C4-2B (cell line): ENCODE results near the gene DAAM1.

Experiments
- H3K27ac ChIP-seq: fragments of 450-650 bp; 2 replicates; pipeline ENCODE4 v1.5.1; 2017
- ZFX ChIP-seq: fragments of 450-650 bp; IDR thresholded peaks from 2 replicates; pipeline ENCODE4 v1.6.1; 2017
- TF ChIP-seq, protein P1 (sequence below): fragments of 450-650 bp; conservative IDR thresholded peaks from 2 replicates; pipeline ENCODE4 v1.5.1; 2017; ENCODE audit warnings: mild to moderate bottlenecking

The DAAM1 gene

GRCh38 chr14:59415836-59416602 is 227.6 kb downstream of the DAAM1 start:
- TF ChIP-seq, protein P1, sequence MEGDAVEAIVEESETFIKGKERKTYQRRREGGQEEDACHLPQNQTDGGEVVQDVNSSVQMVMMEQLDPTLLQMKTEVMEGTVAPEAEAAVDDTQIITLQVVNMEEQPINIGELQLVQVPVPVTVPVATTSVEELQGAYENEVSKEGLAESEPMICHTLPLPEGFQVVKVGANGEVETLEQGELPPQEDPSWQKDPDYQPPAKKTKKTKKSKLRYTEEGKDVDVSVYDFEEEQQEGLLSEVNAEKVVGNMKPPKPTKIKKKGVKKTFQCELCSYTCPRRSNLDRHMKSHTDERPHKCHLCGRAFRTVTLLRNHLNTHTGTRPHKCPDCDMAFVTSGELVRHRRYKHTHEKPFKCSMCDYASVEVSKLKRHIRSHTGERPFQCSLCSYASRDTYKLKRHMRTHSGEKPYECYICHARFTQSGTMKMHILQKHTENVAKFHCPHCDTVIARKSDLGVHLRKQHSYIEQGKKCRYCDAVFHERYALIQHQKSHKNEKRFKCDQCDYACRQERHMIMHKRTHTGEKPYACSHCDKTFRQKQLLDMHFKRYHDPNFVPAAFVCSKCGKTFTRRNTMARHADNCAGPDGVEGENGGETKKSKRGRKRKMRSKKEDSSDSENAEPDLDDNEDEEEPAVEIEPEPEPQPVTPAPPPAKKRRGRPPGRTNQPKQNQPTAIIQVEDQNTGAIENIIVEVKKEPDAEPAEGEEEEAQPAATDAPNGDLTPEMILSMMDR: no peak
- TF ChIP-seq ZFX: no peak
- H3K27ac ChIP-seq: no peak overlapping the region

GRCh38 chr14:59417311-59417710 is 228.8 kb downstream of the DAAM1 start:
- H3K27ac ChIP-seq: no peak overlapping the region
- TF ChIP-seq, protein P1: no peak
- TF ChIP-seq ZFX: no peak

- TF ChIP-seq, protein P1: no peak
- TF ChIP-seq ZFX: no peak
Measured at GRCh38 chr14:59419303-59419702, 230.8 kb downstream of the DAAM1 start.

More at GRCh38 chr14:59419303-59419702, 230.8 kb downstream of the DAAM1 start:
- no peak overlapping the region for H3K27ac ChIP-seq
